ENCODE measurements around the gene SOBP. TPM values are rescaled to one million over a fixed set of nuclear protein-coding genes. Genes with fewer than 3 reads are reported as not detected.

The SOBP gene
- polyA plus RNA-seq, 1 donor (not counting 4 experiments of a cell fraction or from before 2014, with no cell fraction given), result not detected

DNA sequence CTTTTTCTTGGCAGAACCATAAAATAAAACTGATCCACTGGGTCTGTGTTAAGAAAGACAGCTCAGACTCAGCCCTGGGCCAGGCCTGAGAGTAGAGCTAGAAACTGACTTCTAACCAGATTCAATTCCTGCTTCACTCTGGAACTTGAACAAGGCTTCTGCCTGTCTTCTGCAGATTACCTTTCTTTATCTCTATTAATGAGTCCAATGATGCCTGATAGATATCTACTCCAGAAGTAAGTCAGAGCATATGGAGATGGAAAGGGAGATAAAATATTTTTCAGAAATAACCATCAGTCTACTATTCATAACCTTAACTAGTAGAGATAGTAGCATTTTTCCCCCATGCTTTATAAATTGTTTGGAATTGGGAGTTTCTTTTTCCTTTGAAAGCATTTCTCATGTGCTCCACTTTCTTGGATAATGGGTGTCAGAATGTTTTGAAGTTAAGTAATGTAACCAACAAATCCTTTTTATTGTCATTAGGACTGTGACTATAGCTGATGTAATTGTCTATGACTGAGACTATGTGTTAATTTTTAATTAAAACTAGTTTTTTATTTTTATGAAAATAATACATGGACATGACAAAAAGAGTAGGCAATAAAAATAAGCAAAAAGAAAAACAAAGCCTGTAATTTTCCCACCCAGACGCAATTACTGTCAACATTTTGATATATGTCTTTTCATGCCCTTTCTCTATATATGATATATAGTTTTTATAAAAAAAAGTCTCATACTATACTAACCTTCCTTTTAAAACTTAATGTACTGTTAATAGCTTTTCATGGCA lies 7.2 kb downstream of the SOBP start:
- dilution Hi-C loops (cut with MboI; ENCODE audit: extremely low pct_ligation_motif_present, low sequenced_read_pairs), result no loop called here
- no peaks in the 10 kb centered on the region for H3K9me3 ChIP-seq (ENCODE audit: control insufficient read depth, low read depth, low read length)
- no peak overlapping the region for H3K4me3 ChIP-seq (ENCODE audit: control insufficient read depth in 2 of 3, extremely low read depth in 1 of 3, insufficient read depth in 2 of 3, low read depth in 1 of 3, low read length in 3 of 3)
- no peaks in the 10 kb centered on the region for H3K4me1 ChIP-seq (ENCODE audit: control insufficient read depth, extremely low read depth, insufficient read depth, low read length)
- DNase-seq (ENCODE audit: low read depth, low spot score) (no peak), FAIRE-seq (no peak)
- TF ChIP-seq EZH2 (IDR thresholded peaks at IDR 0.05; ENCODE audit: low read length), result no peak
- TF ChIP-seq, protein P1, sequence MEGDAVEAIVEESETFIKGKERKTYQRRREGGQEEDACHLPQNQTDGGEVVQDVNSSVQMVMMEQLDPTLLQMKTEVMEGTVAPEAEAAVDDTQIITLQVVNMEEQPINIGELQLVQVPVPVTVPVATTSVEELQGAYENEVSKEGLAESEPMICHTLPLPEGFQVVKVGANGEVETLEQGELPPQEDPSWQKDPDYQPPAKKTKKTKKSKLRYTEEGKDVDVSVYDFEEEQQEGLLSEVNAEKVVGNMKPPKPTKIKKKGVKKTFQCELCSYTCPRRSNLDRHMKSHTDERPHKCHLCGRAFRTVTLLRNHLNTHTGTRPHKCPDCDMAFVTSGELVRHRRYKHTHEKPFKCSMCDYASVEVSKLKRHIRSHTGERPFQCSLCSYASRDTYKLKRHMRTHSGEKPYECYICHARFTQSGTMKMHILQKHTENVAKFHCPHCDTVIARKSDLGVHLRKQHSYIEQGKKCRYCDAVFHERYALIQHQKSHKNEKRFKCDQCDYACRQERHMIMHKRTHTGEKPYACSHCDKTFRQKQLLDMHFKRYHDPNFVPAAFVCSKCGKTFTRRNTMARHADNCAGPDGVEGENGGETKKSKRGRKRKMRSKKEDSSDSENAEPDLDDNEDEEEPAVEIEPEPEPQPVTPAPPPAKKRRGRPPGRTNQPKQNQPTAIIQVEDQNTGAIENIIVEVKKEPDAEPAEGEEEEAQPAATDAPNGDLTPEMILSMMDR (optimal IDR thresholded peaks at IDR 0.05 in 1 of 3, IDR thresholded peaks at IDR 0.05 in 1 of 3, conservative IDR thresholded peaks at IDR 0.05 in 1 of 3; ENCODE audit: extremely low read depth in 1 of 3, insufficient read depth in 2 of 3, low read length in 3 of 3), result no peak
- H2AFZ ChIP-seq (ENCODE audit: control insufficient read depth, low read length), result no peak overlapping the region
- H3K9ac ChIP-seq (ENCODE audit: control insufficient read depth, extremely low read depth, insufficient read depth, low read length), result no peak overlapping the region
- no peak overlapping the region for H3K27ac ChIP-seq (ENCODE audit: control insufficient read depth, insufficient read depth, low read length)
- no peaks in the 10 kb centered on the region for H3K79me2 ChIP-seq (ENCODE audit: control insufficient read depth, insufficient read depth, low read length)
- no peaks in the 10 kb centered on the region for H4K20me1 ChIP-seq (ENCODE audit: control insufficient read depth, extremely low read depth, insufficient read depth, low read length)
- no peaks in the 10 kb centered on the region for H3K9me1 ChIP-seq (ENCODE audit: control insufficient read depth, extremely low read depth, insufficient read depth, low read length)
- H3K36me3 ChIP-seq (ENCODE audit: control insufficient read depth in 2 of 2, extremely low read depth in 1 of 2, insufficient read depth in 2 of 2, low read length in 2 of 2), result no peaks in the 10 kb centered on the region
- H3K4me2 ChIP-seq (ENCODE audit: control insufficient read depth, extremely low read depth, insufficient read depth, low read depth, low read length), result no peak overlapping the region
- peaks cover 19% of the 10 kb centered on the region for H3K27me3 ChIP-seq (ENCODE audit: control insufficient read depth, extremely low read depth, insufficient read depth, low read length)

DNA sequence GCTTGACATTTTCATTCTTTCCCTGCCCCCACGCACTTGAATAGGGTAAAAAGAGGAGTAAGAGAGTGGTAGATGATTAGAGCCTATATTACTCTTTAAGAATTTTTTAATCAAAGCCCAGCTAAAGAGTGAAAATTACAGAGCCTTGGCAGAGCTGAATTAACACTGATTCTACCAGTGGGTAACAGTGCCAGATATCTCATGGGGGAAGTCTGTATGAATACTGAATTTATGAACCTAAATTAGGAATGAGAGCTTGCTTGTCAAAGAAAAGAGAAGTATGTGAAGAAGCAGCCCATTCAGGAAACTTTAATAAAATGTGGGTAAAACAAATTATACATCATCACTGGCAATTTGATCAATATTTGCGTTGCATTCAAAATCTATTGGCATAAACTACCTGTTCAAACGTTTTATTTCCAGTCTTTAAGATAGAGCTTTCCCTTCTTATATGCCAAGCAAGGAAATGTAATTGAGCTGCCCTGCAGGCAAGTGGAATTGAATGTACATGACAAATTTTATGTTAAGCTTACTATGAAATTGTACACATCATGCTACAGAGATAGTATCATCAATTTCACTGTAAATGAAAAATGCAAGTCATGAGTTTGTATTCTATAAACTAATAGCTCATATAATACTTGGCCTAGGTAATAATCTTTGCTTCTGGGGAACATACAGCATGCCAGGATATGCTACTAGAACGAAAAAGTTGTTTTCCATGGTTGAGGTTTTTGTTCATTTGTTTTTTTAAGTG lies 14.5 kb downstream of the SOBP start:
- Histone ChIP-seq H2AFZ (ENCODE audit: control insufficient read depth, low read length) (no peak overlapping the region), H4K20me1 (ENCODE audit: control insufficient read depth, extremely low read depth, insufficient read depth, low read length) (no peaks in the 10 kb centered on the region), H3K4me3 (ENCODE audit: control insufficient read depth in 2 of 3, extremely low read depth in 1 of 3, insufficient read depth in 2 of 3, low read depth in 1 of 3, low read length in 3 of 3) (no peak overlapping the region), H3K27ac (ENCODE audit: control insufficient read depth, insufficient read depth, low read length) (no peak overlapping the region), H3K36me3 (ENCODE audit: control insufficient read depth in 2 of 2, extremely low read depth in 1 of 2, insufficient read depth in 2 of 2, low read length in 2 of 2) (no peaks in the 10 kb centered on the region), H3K4me2 (ENCODE audit: control insufficient read depth, extremely low read depth, insufficient read depth, low read depth, low read length) (no peak overlapping the region), H3K4me1 (ENCODE audit: control insufficient read depth, extremely low read depth, insufficient read depth, low read length) (no peaks in the 10 kb centered on the region), H3K9me1 (ENCODE audit: control insufficient read depth, extremely low read depth, insufficient read depth, low read length) (no peaks in the 10 kb centered on the region), H3K9ac (ENCODE audit: control insufficient read depth, extremely low read depth, insufficient read depth, low read length) (no peak overlapping the region), H3K79me2 (ENCODE audit: control insufficient read depth, insufficient read depth, low read length) (no peaks in the 10 kb centered on the region), H3K27me3 (ENCODE audit: control insufficient read depth, extremely low read depth, insufficient read depth, low read length) (peaks cover 10% of the 10 kb centered on the region), H3K9me3 (ENCODE audit: control insufficient read depth, low read depth, low read length) (no peaks in the 10 kb centered on the region)
- FAIRE-seq, result no peak
- TF ChIP-seq, protein P1 (optimal IDR thresholded peaks at IDR 0.05 in 1 of 3, IDR thresholded peaks at IDR 0.05 in 1 of 3, conservative IDR thresholded peaks at IDR 0.05 in 1 of 3; ENCODE audit: extremely low read depth in 1 of 3, insufficient read depth in 2 of 3, low read length in 3 of 3), result no peak
- no peak for TF ChIP-seq EZH2 (IDR thresholded peaks at IDR 0.05; ENCODE audit: low read length)
- DNase-seq (ENCODE audit: low read depth, low spot score), result no peak
- dilution Hi-C loops (cut with MboI; ENCODE audit: extremely low pct_ligation_motif_present, low sequenced_read_pairs), result no loop called here
